WTC11 (cell line): Measurements from ENCODE around the gene LRRC47. TPM values are rescaled to one million over a fixed set of nuclear protein-coding genes. Genes with fewer than 3 reads are reported as not detected.

Source experiments
- ATAC-seq: fragments of 200-7000 bp; cut with Tn5 transposase; 2 replicates; pipeline ENCODE4 v1.10.0; 2021; ENCODE audit warnings: mild to moderate bottlenecking, moderate library complexity
- CTCF ChIA-PET: fragments of 300-600 bp; sonication (Branson Sonifier 250); formaldehyde crosslinking; loops from one replicate; lab custom pipeline; 2021; ENCODE audit warnings: antibody characterized with exemption; lab: Charles Lee
- POLR2A ChIA-PET: fragments of 350-600 bp; sonication (Branson Sonifier 250); formaldehyde crosslinking; loops from one replicate; lab custom pipeline; 2021; ENCODE audit warnings: antibody characterized with exemption; lab: Charles Lee
- DNase-seq: peaks from one replicate; pipeline ENCODE4 v3.0.0; 2021; ENCODE audit warnings: low spot score
- H3K27ac Mint-ChIP-seq: 2 replicates; pipeline ENCODE4 v1.8.0; 2021; ENCODE audit warnings: mixed read lengths
- H3K27me3 Mint-ChIP-seq: 2 replicates; pipeline ENCODE4 v1.8.0; 2021; ENCODE audit warnings: low read depth, mild to moderate bottlenecking, moderate library complexity, mixed read lengths
- H3K36me3 Mint-ChIP-seq: 2 replicates; pipeline ENCODE4 v1.8.0; 2021; ENCODE audit warnings: mixed read lengths
- H3K4me1 Mint-ChIP-seq: 2 replicates; pipeline ENCODE4 v1.8.0; 2022; ENCODE audit warnings: mixed read lengths
- H3K4me3 Mint-ChIP-seq: 2 replicates; pipeline ENCODE4 v1.8.0; 2021; ENCODE audit warnings: mild to moderate bottlenecking, moderate library complexity, mixed read lengths
- H3K9me3 Mint-ChIP-seq: 2 replicates; pipeline ENCODE4 v1.8.0; 2021; ENCODE audit warnings: mixed read lengths
- CTCF ChIP-seq: fragments of 200-600 bp; IDR thresholded peaks from 2 replicates; pipeline ENCODE4 v1.8.0; 2022; ENCODE audit warnings: antibody characterized with exemption
- ERG ChIP-seq: fragments of 250-450 bp; sonication (Bioruptor Pico); IDR thresholded peaks from 2 replicates; pipeline ENCODE4 v1.8.0; 2021; ENCODE audit warnings: mild to moderate bottlenecking
- FOXP4 ChIP-seq: sonication (generic); formaldehyde crosslinking; IDR thresholded peaks from 2 replicates; pipeline ENCODE4 v1.8.0; 2022; ENCODE audit warnings: mild to moderate bottlenecking, missing genetic modification reagents
- GTF2I ChIP-seq: fragments of 250-450 bp; sonication (Bioruptor Pico); conservative IDR thresholded peaks from 2 replicates; pipeline ENCODE4 v1.4.0; 2021; ENCODE audit warnings: mild to moderate bottlenecking
- MLX ChIP-seq: sonication (generic); formaldehyde crosslinking; IDR thresholded peaks from 2 replicates; pipeline ENCODE4 v1.8.1; 2023; ENCODE audit warnings: mild to moderate bottlenecking, missing genetic modification reagents, moderate library complexity
- NR1H2 ChIP-seq: sonication (generic); formaldehyde crosslinking; IDR thresholded peaks from 2 replicates; pipeline ENCODE4 v1.9.0; 2021; ENCODE audit warnings: mild to moderate bottlenecking, moderate library complexity, missing genetic modification reagents
- OVOL2 ChIP-seq: fragments of 250-450 bp; sonication (Bioruptor Pico); IDR thresholded peaks from 2 replicates; pipeline ENCODE4 v1.9.0; 2021; ENCODE audit warnings: mild to moderate bottlenecking, borderline replicate concordance
- PRDM15 ChIP-seq: sonication (generic); formaldehyde crosslinking; IDR thresholded peaks from 2 replicates; pipeline ENCODE4 v1.8.0; 2022; ENCODE audit warnings: missing genetic modification reagents
- PRRX2 ChIP-seq: fragments of 250-450 bp; sonication (Bioruptor Pico); IDR thresholded peaks from 2 replicates; pipeline ENCODE4 v1.8.0; 2021; ENCODE audit warnings: mild to moderate bottlenecking
- SMAD4 ChIP-seq: sonication (generic); formaldehyde crosslinking; IDR thresholded peaks from 2 replicates; pipeline ENCODE4 v1.8.0; 2022; ENCODE audit warnings: mild to moderate bottlenecking, missing genetic modification reagents
- ZNF232 ChIP-seq: sonication (generic); formaldehyde crosslinking; IDR thresholded peaks from 2 replicates; pipeline ENCODE4 v1.8.0; 2022; ENCODE audit warnings: mild to moderate bottlenecking, missing genetic modification reagents
- ZNF317 ChIP-seq: sonication (generic); formaldehyde crosslinking; IDR thresholded peaks from 2 replicates; pipeline ENCODE4 v1.8.1; 2023; ENCODE audit warnings: low read depth, mild to moderate bottlenecking, moderate library complexity, missing genetic modification reagents, borderline replicate concordance
- ZNF425 ChIP-seq: fragments of 250-450 bp; sonication (Bioruptor Pico); conservative IDR thresholded peaks from 2 replicates; pipeline ENCODE4 v1.9.0; 2021; ENCODE audit warnings: mild to moderate bottlenecking
- total RNA-seq: library from RNA; stranded (reverse); gene quantifications from 3 replicates; pipeline ENCODE4 v1.2.3, GENCODE V29; 2021

Gene LRRC47
- total RNA-seq, 1 experiment from 2014 or later, result 92.4 TPM

GRCh38 chr1:3777078-3777547, 19.2 kb downstream of the LRRC47 start:
- TF ChIP-seq OVOL2 (no peak), NR1H2 (CRISPR knock-in tag) (no peak)
- TF ChIP-seq, all 79 proteins: peak for 0
- ATAC-seq (no peak), DNase-seq (no peak)
- H3K27ac Mint-ChIP-seq, result no peak overlapping the region
- no peaks in the 10 kb centered on the region for H3K9me3 Mint-ChIP-seq
- no peaks in the 10 kb centered on the region for H3K27me3 Mint-ChIP-seq
- ChIA-PET CTCF (interaction anchor here (2.5 kb wide), 1 partner anchor 53 kb away, joined by 10 read pairs; no protein-coding TSS in a partner anchor), POLR2A (no interaction called here)
- H3K36me3 Mint-ChIP-seq, result peaks cover 31% of the 10 kb centered on the region
- H3K4me1 Mint-ChIP-seq, result peaks cover 15% of the 10 kb centered on the region
- H3K4me3 Mint-ChIP-seq, result no peak overlapping the region

- Mint-ChIP-seq H3K27ac (no peak overlapping the region), H3K9me3 (no peaks in the 10 kb centered on the region), H3K4me1 (peaks cover 19% of the 10 kb centered on the region), H3K27me3 (no peaks in the 10 kb centered on the region; the same call in 1 of the 2 replicates), H3K4me3 (no peak overlapping the region), H3K36me3 (peaks cover 24% of the 10 kb centered on the region)
- no peak for DNase-seq
- ChIA-PET POLR2A (interaction anchor here (0.8 to 1.7 kb wide), 3 partner anchors 17 to 123 kb away, joined by 3 to 10 read pairs (median 5); partner anchors contain the start of genes C1orf174 and LRRC47), CTCF (interaction anchor here (0.6 to 2.2 kb wide), 25 partner anchors 9 to 162 kb away, joined by 3 to 59 read pairs (median 5); partner anchors contain the start of genes C1orf174, CEP104, DFFB and LRRC47)
- TF ChIP-seq MLX (CRISPR knock-in tag) (no peak), ZNF232 (CRISPR knock-in tag) (0 out of 2 replicates have a peak, but pooled peaks have one; percentile 26)
- no peak for ATAC-seq
These were observed 19.9 kb downstream of the LRRC47 start for GRCh38 chr1:3776231-3776961.

GRCh38 chr1:3775490-3776230, 20.6 kb downstream of the LRRC47 start:
- H3K9me3 Mint-ChIP-seq, result no peaks in the 10 kb centered on the region
- CTCF ChIA-PET, result interaction anchor here (0.6 to 2.2 kb wide), 28 partner anchors 9 to 978 kb away, joined by 3 to 59 read pairs (median 4); partner anchors contain the start of genes C1orf174, CEP104, DFFB and LRRC47
- no peaks in the 10 kb centered on the region; the same call in none of the 2 replicates for H3K27me3 Mint-ChIP-seq
- H3K4me1 Mint-ChIP-seq, result peaks cover 22% of the 10 kb centered on the region
- DNase-seq, result peak; percentile 64
- POLR2A ChIA-PET, result interaction anchor here (0.8 to 1.7 kb wide), 3 partner anchors 18 to 124 kb away, joined by 3 to 10 read pairs (median 5); partner anchors contain the start of genes C1orf174 and LRRC47
- H3K36me3 Mint-ChIP-seq, result peaks cover 16% of the 10 kb centered on the region
- peak; percentile 12 for ATAC-seq
- no peak overlapping the region; the same call in 1 of the 2 replicates for H3K4me3 Mint-ChIP-seq
- no peak overlapping the region for H3K27ac Mint-ChIP-seq
- TF ChIP-seq ZNF317 (CRISPR knock-in tag) (no peak), PRDM15 (CRISPR knock-in tag) (no peak), CTCF (peak; percentile 27; the same call in 1 of the 2 replicates), SMAD4 (no peak), ZNF425 (no peak), GTF2I (CRISPR knock-in tag) (no peak), ERG (no peak), PRRX2 (CRISPR knock-in tag) (no peak), FOXP4 (CRISPR knock-in tag) (no peak)
